Measurements from ENCODE around the gene P4HB. TPM values are rescaled to one million over a fixed set of nuclear protein-coding genes. Genes with fewer than 3 reads are reported as not detected.

P4HB gene
- total and polyA plus RNA-seq, 12 donors, result 244 to 801 (median 332) TPM

DNA sequence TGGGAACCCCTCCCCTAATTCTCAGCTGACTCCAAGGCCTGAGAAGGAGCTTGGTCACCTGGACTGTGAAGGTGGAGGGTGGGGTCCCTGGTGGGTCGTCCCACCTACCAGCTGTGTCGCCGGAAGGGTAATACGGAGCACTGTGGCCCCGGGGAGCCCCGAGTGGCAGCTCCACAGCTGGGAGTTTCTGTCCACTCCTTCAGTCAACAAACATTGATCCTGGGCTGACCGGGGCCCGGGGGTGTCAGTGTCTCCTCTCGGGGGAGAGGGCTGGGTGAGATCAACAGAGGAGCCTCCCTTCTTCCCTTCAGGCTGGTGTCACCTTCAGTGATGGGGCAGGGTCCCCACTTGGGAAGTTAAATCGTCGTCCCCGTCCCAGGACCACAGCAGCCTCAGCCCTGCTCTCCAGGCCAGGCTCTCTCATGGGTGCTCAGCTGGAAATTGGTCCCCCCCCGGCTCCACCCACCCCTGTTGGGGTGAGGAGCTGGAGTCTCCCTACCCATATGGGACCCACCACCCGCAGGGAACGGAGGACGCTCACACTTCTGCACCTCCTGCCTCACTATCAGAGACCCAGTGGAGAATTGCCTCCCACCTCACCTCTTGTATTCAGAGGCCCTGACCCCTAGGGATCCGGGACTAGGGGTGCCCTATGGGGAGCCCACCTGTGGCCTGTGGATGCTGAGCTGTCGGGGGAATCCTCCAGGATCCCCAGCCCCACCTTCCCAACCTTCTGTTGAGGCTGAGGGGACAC is 54.5 kb downstream of the P4HB start:
- DNase-seq, result no peak
- H3K9me3 ChIP-seq, result no peaks in the 10 kb centered on the region
- intact Hi-C loops (cut with DNase I), result no loop called here
- H3K36me3 ChIP-seq, result no peaks in the 10 kb centered on the region
- H3K4me3 ChIP-seq, result no peak overlapping the region
- peaks cover 0 to 18% (median 9%) of the 10 kb centered on the region in 9 donors for H3K4me1 ChIP-seq
- WGBS, 2 donors, result 69 to 70% methylated on average over 18 of the region's 18 CpGs
- TF ChIP-seq, protein P1, sequence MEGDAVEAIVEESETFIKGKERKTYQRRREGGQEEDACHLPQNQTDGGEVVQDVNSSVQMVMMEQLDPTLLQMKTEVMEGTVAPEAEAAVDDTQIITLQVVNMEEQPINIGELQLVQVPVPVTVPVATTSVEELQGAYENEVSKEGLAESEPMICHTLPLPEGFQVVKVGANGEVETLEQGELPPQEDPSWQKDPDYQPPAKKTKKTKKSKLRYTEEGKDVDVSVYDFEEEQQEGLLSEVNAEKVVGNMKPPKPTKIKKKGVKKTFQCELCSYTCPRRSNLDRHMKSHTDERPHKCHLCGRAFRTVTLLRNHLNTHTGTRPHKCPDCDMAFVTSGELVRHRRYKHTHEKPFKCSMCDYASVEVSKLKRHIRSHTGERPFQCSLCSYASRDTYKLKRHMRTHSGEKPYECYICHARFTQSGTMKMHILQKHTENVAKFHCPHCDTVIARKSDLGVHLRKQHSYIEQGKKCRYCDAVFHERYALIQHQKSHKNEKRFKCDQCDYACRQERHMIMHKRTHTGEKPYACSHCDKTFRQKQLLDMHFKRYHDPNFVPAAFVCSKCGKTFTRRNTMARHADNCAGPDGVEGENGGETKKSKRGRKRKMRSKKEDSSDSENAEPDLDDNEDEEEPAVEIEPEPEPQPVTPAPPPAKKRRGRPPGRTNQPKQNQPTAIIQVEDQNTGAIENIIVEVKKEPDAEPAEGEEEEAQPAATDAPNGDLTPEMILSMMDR (IDR thresholded peaks at IDR 0.05), result no peak
- H3K27ac ChIP-seq, result no peak overlapping the region
- ATAC-seq, result no peak
- H3K27me3 ChIP-seq, result peaks cover 34 to 87% (median 82%) of the 10 kb centered on the region in 7 donors

DNA sequence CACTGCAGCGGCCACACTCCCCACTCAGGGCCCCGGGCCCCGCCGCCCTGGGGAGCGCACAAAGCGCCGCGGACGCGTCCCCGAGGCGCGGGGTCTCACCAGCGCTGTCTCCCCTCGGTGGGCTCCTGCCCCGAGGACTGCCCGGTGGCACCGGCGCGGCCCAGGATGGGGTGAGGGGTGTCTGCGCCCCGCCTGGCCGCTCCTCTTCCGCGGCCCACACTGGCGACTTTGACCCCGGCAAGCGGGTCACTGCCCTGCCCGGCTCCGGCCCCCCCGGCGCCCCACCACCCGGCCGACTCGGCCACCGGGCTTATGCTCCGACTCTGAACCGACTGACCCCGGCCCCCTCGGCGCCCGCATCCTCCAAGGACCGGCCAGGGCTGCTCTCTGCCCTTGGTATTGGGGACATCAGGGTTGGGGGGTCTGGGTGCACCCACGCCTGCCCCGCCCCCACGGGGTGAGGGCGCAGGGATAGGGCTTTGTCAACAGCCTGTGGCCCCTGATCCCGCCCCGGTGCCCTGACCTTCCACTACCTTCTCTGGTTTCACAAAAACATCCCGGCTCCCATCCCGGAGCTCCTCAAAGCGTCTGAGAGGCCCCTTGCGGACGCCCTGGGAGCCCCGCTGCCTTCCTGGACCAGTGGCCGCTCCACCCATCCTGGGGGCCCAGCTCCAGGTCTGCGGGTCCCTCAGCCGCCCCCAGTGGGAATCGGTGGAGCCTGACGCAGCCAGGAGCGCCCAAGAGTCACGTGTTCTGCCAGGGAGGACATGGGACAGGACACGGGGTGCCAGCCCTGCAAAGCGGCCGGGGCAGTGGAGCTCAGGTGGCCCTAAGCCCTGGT is 55.6 kb downstream of the P4HB start:
- no peaks in the 10 kb centered on the region for H3K36me3 ChIP-seq
- WGBS, 2 donors, result 5 to 6% methylated on average over 50 to 65 of the region's 65 CpGs
- peak in 1 of 8 donors; percentile 7 for ATAC-seq

DNA sequence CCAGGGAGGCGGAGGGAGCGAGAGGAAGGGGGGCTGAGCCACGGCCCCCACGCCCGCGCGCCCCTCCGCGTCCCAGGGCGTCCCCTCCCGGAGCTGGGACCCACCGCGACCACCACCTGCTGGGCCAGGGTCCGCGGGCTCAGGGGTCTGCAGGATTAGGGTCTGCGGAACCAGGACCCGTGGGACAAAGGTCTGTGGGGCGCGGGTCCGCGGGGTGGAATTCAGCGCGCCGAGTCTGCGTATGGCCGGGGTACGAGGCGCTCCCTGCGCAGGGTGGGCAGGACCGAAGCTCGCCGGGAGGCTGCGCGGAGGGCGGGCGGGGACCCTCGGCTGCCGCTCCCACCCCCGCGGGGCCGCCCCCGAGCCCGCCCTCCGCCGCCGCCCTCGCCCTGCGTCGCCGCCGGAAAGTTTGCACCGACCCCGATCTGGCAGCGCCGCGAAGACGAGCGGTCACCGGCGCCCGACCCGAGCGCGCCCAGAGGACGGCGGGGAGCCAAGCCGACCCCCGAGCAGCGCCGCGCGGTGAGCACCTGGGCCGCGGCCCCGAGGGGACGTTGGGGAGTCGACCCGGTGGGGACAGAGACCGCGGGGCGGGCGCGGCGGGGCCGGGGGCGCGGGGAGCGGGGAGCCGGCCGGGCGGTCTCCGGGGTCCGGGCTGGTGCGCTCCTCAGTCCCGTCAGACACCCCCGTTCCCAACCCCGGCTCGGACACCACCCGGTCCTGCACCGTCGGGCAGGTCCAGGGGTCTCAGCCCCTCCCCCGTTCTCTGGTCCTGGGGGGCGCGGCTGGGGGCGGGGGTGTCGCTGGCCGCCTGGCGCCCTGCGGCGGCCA is 56.4 kb downstream of the P4HB start, which contains the start of gene GCGR:
Gene GCGR (plus strand): TSS at position 423 of the 831 bp plus-strand sequence. CDS start 4,869 bp downstream, outside the sequence.
- H3K9me3 ChIP-seq, result no peaks in the 10 kb centered on the region
- no peak for ATAC-seq
- H3K27ac ChIP-seq, result no peak within 1 kb of the TSS
- WGBS, 2 donors, result 1% methylated on average over 72 to 110 of the region's 110 CpGs
- intact Hi-C loops (cut with DNase I), result no loop called here
- TF ChIP-seq, protein P1 (IDR thresholded peaks at IDR 0.05), result no peak
- no peak for DNase-seq
- peaks cover 0 to 18% (median 9%) of the 10 kb centered on the region in 9 donors for H3K4me1 ChIP-seq
- no peaks in the 10 kb centered on the region for H3K36me3 ChIP-seq
- peaks cover 34 to 87% (median 80%) of the 10 kb centered on the region in 7 donors for H3K27me3 ChIP-seq
- peak within 1 kb of the TSS in 4 of 10 donors; percentile 5 to 16 (median 9) for H3K4me3 ChIP-seq

More for the DNA sequence above, 55.6 kb downstream of the P4HB start:
- peak overlapping the region in 2 of 10 donors; percentile 8 to 16 for H3K4me3 ChIP-seq
- intact Hi-C loops (cut with DNase I), result no loop called here
- H3K4me1 ChIP-seq, result peaks cover 0 to 18% (median 9%) of the 10 kb centered on the region in 9 donors
- TF ChIP-seq, protein P1 (IDR thresholded peaks at IDR 0.05), result no peak
- DNase-seq, result no peak
- no peak overlapping the region for H3K27ac ChIP-seq
- H3K9me3 ChIP-seq, result no peaks in the 10 kb centered on the region
- peaks cover 34 to 86% (median 82%) of the 10 kb centered on the region in 7 donors for H3K27me3 ChIP-seq

Measured in heart right ventricle (tissue), 16 donors.